22Rv1 (cell line): ENCODE measurements around the gene FER.
"Not testable (repeated sequence)": the region's sequence is repeated elsewhere in the genome, so short reads cannot be mapped to it uniquely, and the experiment has no call there.

Experiments
- H3K27ac ChIP-seq: fragments of 450-650 bp; 2 replicates; pipeline ENCODE4 v1.5.1; 2017
- CTCF ChIP-seq: fragments of 450-650 bp; IDR thresholded peaks from 2 replicates; pipeline ENCODE4 v1.5.1; 2017; ENCODE audit warnings: mild to moderate bottlenecking
- ZFX ChIP-seq: fragments of 450-650 bp; IDR thresholded peaks from 2 replicates; pipeline ENCODE4 v1.6.1; 2017; ENCODE audit warnings: antibody characterized with exemption, borderline replicate concordance

Gene FER

GRCh38 chr5:108957333-108957732, 209.6 kb downstream of the FER start:
- TF ChIP-seq ZFX: no peak
- TF ChIP-seq CTCF: no peak
- no peak overlapping the region for H3K27ac ChIP-seq

- no peak overlapping the region for H3K27ac ChIP-seq
- TF ChIP-seq ZFX (no peak), CTCF (no peak)
Observed at GRCh38 chr5:108966910-108967309, 219.2 kb downstream of the FER start.

DNA sequence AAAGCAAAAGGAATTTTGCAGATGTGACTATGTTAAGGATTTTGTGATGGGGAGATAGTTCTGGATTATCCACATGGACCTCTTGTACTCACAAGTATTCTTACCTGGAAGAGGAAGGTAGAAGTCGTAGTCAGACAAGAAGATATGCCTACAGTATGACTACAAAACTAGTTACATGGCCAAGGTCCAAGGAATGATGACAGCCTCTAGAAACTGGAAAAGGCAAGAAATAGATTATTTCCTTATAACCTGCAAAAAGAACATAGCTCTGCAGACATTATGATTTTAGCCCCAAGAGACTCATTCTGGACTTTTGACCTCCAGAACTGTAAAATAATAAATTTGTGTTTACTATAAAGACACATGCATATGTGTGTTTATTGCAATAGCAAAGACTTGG, 226.9 kb downstream of the FER start:
- no peak overlapping the region for H3K27ac ChIP-seq
- no peak for TF ChIP-seq ZFX
- TF ChIP-seq CTCF: no peak

DNA sequence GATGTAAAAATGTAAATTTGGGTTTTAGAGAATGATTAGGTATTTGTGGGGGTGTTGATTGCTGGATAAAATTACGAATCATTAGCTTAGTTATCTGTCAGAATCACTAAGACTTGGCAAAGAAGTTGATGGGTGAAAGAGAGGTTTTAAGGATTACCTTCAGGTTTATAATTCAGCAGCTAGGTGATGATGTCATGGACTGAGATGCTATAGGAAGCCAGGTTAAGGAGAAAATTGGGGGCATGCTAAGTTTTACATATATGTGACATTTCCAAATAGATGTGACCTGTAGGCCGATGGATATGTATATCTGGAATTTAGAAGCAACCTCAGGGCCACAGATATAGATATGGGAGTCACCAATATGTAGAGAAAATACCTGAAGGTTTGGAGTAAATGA, 228.0 kb downstream of the FER start:
- TF ChIP-seq ZFX: no peak
- no peak for TF ChIP-seq CTCF
- no peak overlapping the region for H3K27ac ChIP-seq

DNA sequence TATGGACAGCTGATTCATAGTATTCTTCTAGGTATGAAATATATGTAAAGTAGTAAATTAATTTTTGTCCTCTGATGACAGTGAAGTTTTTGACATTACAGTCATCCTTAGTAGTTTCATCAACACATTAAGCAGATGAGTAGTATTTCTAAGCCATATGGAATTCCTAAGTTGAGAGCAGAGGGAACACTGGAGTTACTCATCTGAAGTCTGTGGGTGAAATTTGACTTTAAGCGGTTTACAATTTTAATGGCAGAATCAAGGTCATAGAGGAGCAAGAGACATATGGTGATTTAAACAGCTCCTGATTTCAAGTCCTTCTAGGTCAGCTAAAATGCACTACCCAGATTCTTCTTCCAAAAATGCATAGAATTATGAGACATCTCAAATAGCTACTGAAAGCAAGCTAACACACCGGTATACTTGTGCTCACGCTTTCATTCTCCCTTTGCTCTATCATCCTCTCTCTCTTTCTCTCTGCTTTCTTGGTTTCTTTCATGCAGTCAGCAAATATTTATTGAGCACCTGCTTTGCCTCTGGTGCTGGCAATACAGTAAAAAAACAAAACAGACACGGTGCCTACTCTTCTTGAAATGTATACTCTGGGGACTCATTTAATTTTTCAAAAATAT, 235.9 kb downstream of the FER start:
- TF ChIP-seq CTCF: no peak
- no peak for TF ChIP-seq ZFX

DNA sequence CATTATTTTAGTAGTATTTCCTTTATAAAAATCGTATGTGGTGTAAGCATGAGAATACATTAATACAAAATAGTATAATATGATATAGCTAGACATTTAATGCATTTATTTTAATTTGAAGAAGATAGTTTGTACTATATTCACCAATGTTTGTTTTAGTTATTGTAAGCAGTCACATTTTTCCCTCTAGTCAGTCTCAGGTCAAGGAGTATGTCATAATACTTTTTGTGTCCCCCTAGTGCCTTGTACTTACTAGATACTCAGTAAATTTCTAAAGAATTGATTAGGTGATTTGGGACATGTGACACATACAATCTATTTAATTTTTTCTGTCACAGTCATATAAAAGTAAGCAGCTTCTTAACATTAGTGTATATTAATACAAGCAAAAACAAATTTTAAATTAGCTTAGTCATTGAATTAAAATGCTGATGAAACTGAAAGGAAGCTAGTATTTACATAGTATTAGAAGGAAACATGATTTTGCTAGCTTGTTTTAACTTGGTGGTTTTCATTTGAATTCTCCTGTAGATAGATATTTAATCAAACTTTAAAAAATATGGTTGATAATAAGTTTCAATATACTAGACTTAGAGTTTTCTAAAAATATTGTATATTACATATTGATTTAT, 242.2 kb downstream of the FER start:
- TF ChIP-seq CTCF (no peak), ZFX (no peak)
- H3K27ac ChIP-seq: no peak overlapping the region

More for the DNA sequence above, 235.9 kb downstream of the FER start:
- no peak overlapping the region for H3K27ac ChIP-seq

GRCh38 chr5:108992396-108993085, 244.8 kb downstream of the FER start:
- H3K27ac ChIP-seq: not testable (repeated sequence)

DNA sequence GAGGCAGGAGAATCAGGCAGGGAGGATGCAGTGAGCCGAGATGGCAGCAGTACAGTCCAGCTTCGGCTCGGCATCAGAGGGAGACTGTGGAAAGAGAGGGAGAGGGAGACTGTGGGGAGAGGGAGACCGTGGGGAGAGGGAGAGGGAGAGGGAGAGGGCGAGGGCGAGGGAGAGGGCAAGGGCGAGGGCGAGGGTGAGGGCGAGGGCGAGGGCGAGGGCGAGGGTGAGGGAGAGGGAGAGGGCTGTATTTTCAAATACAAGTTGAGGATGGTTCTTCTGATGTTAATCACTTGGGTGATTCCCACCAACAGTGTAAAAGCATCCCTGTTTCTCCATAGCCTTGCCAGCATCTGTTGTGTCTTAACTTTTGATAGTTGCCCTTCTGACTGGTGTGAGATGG, 245.7 kb downstream of the FER start:
- H3K27ac ChIP-seq: not testable (repeated sequence)
